SU-DHL-6 (cell line): ENCODE measurements around the gene TOR1A.

Source experiments
- H2AFZ ChIP-seq: fragments of 200-600 bp; sonication (generic); 2 replicates; pipeline ENCODE4 v1.6.1; 2014; ENCODE audit warnings: low read depth, mild to moderate bottlenecking, moderate library complexity, mixed read lengths, antibody characterized with exemption, low read length; ENCODE audit not compliant: severe bottlenecking
- H3F3A ChIP-seq: fragments of 200-600 bp; shearing (Covaris generic); 2 replicates; pipeline ENCODE4 v1.6.0; 2016; ENCODE audit warnings: antibody characterized with exemption, mild to moderate bottlenecking; ENCODE audit not compliant: insufficient read depth
- H3K27ac ChIP-seq: fragments of 200-600 bp; sonication (generic); 2 replicates; pipeline ENCODE4 v1.5.1; 2016; ENCODE audit warnings: low read depth, mild to moderate bottlenecking, low read length, moderate library complexity, mixed read lengths
- H3K27me3 ChIP-seq: fragments of 200-600 bp; sonication (generic), shearing (Covaris generic); 2 replicates; pipeline ENCODE4 v1.6.0; 2014; ENCODE audit warnings: mild to moderate bottlenecking, low read length
- H3K36me3 ChIP-seq: fragments of 200-600 bp; sonication (generic); 2 replicates; pipeline ENCODE4 v1.6.1; 2014; ENCODE audit warnings: mild to moderate bottlenecking, low read length, mixed read lengths
- H3K4me2 ChIP-seq: fragments of 300-600, 200-600 bp; shearing (Covaris generic), sonication (generic); 2 replicates; pipeline ENCODE4 v1.6.0; 2014; ENCODE audit warnings: low read length, low read depth, mild to moderate bottlenecking; ENCODE audit not compliant: poor library complexity, severe bottlenecking
- H3K4me3 ChIP-seq: fragments of 200-600 bp; sonication (generic); 2 replicates; pipeline ENCODE4 v1.5.1; 2014; ENCODE audit warnings: antibody characterized with exemption, low read length, mild to moderate bottlenecking, mixed read lengths; ENCODE audit not compliant: insufficient read depth, poor library complexity, severe bottlenecking
- H3K79me2 ChIP-seq: fragments of 200-600 bp; sonication (generic); 2 replicates; pipeline ENCODE4 v1.6.1; 2014; ENCODE audit warnings: mild to moderate bottlenecking, low read length, moderate library complexity; ENCODE audit not compliant: insufficient read depth
- H3K9ac ChIP-seq: fragments of 200-600 bp; sonication (generic); 2 replicates; pipeline ENCODE4 v1.7.0; 2014; ENCODE audit warnings: mild to moderate bottlenecking, low read length
- H3K9me2 ChIP-seq: fragments of 200-600 bp; sonication (generic); replicated peaks from 2 replicates; pipeline ENCODE4 v1.6.1; 2014; ENCODE audit warnings: low read length; ENCODE audit not compliant: insufficient read depth
- H3K9me3 ChIP-seq: fragments of 200-600 bp; sonication (generic); 2 replicates; pipeline ENCODE4 v1.6.1; 2014; ENCODE audit warnings: low read length, mixed read lengths; ENCODE audit not compliant: insufficient read depth
- H4K20me1 ChIP-seq: fragments of 200-600 bp; sonication (generic); 2 replicates; pipeline ENCODE4 v1.6.1; 2014; ENCODE audit warnings: low read depth, mild to moderate bottlenecking, antibody characterized with exemption, low read length, moderate library complexity, mixed read lengths
- CTCF ChIP-seq: fragments of 200-600 bp; sonication (generic); IDR thresholded peaks from one replicate; pipeline ENCODE4 v1.5.1; 2017; ENCODE audit warnings: antibody characterized with exemption, mild to moderate bottlenecking, low read length, moderate library complexity; ENCODE audit not compliant: insufficient read depth, poor library complexity, severe bottlenecking
- EZH2phosphoT487 ChIP-seq: fragments of 200-600 bp; sonication (generic), shearing (Covaris generic); conservative IDR thresholded peaks from 2 replicates; pipeline ENCODE4 v1.6.1; 2018; ENCODE audit warnings: mild to moderate bottlenecking, antibody characterized with exemption, low read length, moderate library complexity, mixed read lengths

Gene TOR1A

DNA sequence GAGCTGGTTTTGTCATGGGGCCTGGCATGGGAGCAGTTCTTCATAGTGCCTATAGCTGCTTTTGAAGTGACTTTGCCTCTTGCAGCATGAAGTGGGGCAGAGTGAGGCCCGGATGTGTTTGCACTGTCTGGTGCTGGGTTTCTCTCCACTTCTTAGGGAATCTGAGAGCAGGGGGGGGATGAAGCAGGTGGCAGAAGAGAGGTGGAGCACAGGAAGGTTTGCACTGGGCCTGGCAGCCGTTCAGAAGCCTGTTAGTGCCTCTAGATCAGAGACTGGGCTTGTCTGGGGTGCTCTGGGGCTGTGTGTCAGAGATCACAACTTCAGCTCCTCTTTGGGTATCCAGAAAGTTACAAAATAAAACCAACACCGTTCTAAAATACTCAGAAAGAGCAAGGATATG, 29.7 kb upstream of the TOR1A start:
- H3K36me3 ChIP-seq: no peaks in the 10 kb centered on the region

GRCh38 chr9:129852579-129852978, 28.6 kb upstream of the TOR1A start:
- Histone ChIP-seq H4K20me1 (no peaks in the 10 kb centered on the region), H3K79me2 (no peaks in the 10 kb centered on the region), H3K9me3 (no peaks in the 10 kb centered on the region), H3F3A (no peaks in the 10 kb centered on the region), H3K9ac (no peak overlapping the region), H3K4me2 (no peak overlapping the region), H3K36me3 (no peaks in the 10 kb centered on the region), H3K9me2 (no peaks in the 10 kb centered on the region), H3K27me3 (no peaks in the 10 kb centered on the region), H3K27ac (no peak overlapping the region), H3K4me3 (no peak overlapping the region), H2AFZ (no peak overlapping the region)
- TF ChIP-seq EZH2phosphoT487: no peak
- no peak for TF ChIP-seq CTCF

More for the DNA sequence above, 29.7 kb upstream of the TOR1A start:
- Histone ChIP-seq H4K20me1 (no peaks in the 10 kb centered on the region), H3K4me2 (no peak overlapping the region), H3K27ac (no peak overlapping the region), H3K27me3 (no peaks in the 10 kb centered on the region), H2AFZ (no peak overlapping the region), H3K4me3 (no peak overlapping the region), H3K9ac (no peak overlapping the region), H3F3A (no peaks in the 10 kb centered on the region), H3K9me3 (no peaks in the 10 kb centered on the region), H3K79me2 (no peaks in the 10 kb centered on the region), H3K9me2 (no peaks in the 10 kb centered on the region)
- TF ChIP-seq EZH2phosphoT487: no peak
- TF ChIP-seq CTCF: no peak

GRCh38 chr9:129851821-129852220, 27.9 kb upstream of the TOR1A start:
- no peaks in the 10 kb centered on the region for H4K20me1 ChIP-seq
- no peak overlapping the region for H3K27ac ChIP-seq
- no peaks in the 10 kb centered on the region for H3K27me3 ChIP-seq
- H3K9me2 ChIP-seq: no peaks in the 10 kb centered on the region
- H2AFZ ChIP-seq: no peak overlapping the region
- H3K79me2 ChIP-seq: no peaks in the 10 kb centered on the region
- H3K36me3 ChIP-seq: no peaks in the 10 kb centered on the region
- no peaks in the 10 kb centered on the region for H3K9me3 ChIP-seq
- H3K4me2 ChIP-seq: no peak overlapping the region
- H3F3A ChIP-seq: no peaks in the 10 kb centered on the region
- H3K4me3 ChIP-seq: no peak overlapping the region
- no peak for TF ChIP-seq CTCF
- no peak for TF ChIP-seq EZH2phosphoT487
- H3K9ac ChIP-seq: no peak overlapping the region
